ENCODE measurements around the gene KCNH1. TPM values are rescaled to one million over a fixed set of nuclear protein-coding genes. Genes with fewer than 3 reads are reported as not detected.

Gene KCNH1
- total RNA-seq, 2 experiments from 2014 or later = not detected

DNA sequence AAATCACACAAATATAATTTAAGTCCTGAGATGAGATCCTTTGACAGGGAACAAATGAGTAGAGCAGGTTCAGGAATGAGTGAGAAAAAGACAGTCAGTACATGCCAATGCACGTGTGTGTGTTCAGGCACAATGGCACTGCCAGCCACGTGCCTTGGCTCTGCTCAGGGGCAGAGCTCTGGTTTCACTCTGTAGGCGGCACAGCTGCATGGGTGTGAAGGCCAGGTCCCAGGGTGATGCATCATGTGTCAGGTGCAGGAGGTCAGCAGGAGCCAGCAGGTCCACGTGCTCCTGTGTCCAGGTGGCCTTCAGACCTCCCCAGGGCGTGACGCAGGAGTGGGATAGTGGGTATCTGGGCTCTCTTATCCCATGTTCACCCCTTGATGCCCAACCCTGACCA, 386.1 kb downstream of the KCNH1 start:
- H3K36me3 Mint-ChIP-seq (ENCODE audit: low read depth) = no peaks in the 10 kb centered on the region
- H3K9me3 Mint-ChIP-seq = no peaks in the 10 kb centered on the region
- ChIA-PET POLR2A (no interaction called here), CTCF (no interaction called here)
- intact Hi-C loops (cut with micrococcal nuclease) = no loop called here
- H3K27me3 Mint-ChIP-seq = no peaks in the 10 kb centered on the region
- TF ChIP-seq, protein P1, sequence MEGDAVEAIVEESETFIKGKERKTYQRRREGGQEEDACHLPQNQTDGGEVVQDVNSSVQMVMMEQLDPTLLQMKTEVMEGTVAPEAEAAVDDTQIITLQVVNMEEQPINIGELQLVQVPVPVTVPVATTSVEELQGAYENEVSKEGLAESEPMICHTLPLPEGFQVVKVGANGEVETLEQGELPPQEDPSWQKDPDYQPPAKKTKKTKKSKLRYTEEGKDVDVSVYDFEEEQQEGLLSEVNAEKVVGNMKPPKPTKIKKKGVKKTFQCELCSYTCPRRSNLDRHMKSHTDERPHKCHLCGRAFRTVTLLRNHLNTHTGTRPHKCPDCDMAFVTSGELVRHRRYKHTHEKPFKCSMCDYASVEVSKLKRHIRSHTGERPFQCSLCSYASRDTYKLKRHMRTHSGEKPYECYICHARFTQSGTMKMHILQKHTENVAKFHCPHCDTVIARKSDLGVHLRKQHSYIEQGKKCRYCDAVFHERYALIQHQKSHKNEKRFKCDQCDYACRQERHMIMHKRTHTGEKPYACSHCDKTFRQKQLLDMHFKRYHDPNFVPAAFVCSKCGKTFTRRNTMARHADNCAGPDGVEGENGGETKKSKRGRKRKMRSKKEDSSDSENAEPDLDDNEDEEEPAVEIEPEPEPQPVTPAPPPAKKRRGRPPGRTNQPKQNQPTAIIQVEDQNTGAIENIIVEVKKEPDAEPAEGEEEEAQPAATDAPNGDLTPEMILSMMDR (IDR thresholded peaks at IDR 0.05) = no peak
- no peak for ATAC-seq
- no peak overlapping the region for H3K4me3 Mint-ChIP-seq
- no peak overlapping the region for H3K27ac Mint-ChIP-seq
- H3K4me1 Mint-ChIP-seq (ENCODE audit: low read depth) = no peaks in the 10 kb centered on the region
- DNase-seq = no peak

DNA sequence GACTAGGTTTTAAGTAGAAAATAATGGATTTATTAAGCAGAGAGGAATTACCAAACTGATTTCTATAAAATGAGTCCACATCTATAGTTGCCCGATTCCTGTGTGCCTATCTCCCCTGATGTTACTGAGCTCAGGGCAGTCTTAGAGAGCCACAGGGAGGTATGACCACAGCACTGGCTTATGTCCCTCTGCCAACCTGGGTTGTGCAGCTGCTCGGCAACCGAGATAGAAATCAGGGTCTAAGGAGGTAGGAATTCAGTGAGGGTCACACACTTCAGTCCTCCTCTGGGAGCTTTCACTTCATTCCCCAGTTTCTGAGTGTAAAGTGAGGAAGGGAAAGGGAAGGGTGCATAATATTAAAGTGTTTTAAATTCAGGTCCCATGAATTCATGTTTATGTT, 386.8 kb downstream of the KCNH1 start:
- Mint-ChIP-seq H3K4me1 (ENCODE audit: low read depth) (no peaks in the 10 kb centered on the region), H3K27ac (no peak overlapping the region), H3K27me3 (no peaks in the 10 kb centered on the region), H3K36me3 (ENCODE audit: low read depth) (no peaks in the 10 kb centered on the region), H3K9me3 (no peaks in the 10 kb centered on the region), H3K4me3 (no peak overlapping the region)
- DNase-seq (no peak), ATAC-seq (no peak)
- ChIA-PET CTCF (no interaction called here), POLR2A (no interaction called here)
- intact Hi-C loops (cut with micrococcal nuclease) = no loop called here
- TF ChIP-seq, protein P1 (IDR thresholded peaks at IDR 0.05) = no peak

DNA sequence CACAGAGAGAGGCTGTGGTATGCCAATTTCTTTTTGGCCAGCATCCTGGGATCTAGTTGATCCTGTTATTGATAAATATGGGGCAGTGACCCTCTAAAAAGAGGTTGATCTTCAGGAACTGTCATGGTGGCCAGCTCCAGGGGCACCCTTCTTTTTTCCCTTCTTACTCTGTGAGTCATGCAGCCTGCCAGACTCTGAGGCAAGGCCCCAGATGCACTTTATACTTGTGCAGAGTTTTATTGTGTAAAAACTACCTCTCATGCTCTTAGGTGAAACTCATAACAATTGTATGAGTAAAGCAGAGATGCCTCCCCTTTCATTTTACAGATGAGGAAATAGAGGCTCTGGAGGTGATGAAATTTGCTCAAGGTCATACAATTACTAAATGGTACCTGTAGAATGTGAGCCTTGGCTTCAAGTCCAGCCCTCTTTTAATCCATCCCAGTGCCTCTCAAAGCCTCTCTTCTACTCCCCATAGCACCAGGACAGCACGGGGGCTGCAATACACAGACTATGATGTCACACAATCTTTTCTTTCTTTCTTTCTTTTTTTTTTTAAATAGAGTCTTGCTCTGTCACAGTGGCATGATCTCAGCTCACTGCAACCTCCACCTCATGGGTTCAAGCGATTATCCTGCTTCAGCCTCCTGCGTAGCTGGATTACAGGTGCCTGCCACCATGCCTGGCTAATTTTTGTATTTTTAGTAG, 387.8 kb downstream of the KCNH1 start:
- CTCF ChIA-PET = no interaction called here
- intact Hi-C loops (cut with micrococcal nuclease) = no loop called here

DNA sequence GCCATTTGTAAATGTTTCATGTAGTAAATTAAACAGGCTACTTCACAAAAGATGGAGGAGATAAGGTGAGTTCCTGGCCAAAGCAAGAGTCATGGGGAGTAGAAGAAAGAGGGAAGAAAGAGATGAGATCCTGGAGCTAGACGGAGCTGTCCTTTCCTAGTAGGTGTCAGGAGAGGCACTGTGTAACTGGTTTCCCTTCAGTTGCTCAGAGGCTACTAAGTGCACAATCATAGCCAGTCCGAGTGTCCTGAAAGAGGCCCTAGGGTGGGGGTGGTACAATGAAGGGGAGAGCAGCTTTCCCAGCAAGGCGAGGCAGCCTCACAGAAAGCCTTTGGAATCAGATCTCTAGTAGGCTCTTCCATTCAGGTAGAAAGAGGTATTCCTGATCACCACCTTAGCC, 390.9 kb downstream of the KCNH1 start:
- Mint-ChIP-seq H3K27ac (no peak overlapping the region), H3K9me3 (no peaks in the 10 kb centered on the region), H3K4me3 (no peak overlapping the region), H3K4me1 (ENCODE audit: low read depth) (no peaks in the 10 kb centered on the region), H3K36me3 (ENCODE audit: low read depth) (no peaks in the 10 kb centered on the region), H3K27me3 (peaks cover under 1% of the 10 kb centered on the region)
- POLR2A ChIA-PET = no interaction called here
- ATAC-seq (no peak), DNase-seq (no peak)
- CTCF ChIA-PET = no interaction called here
- intact Hi-C loops (cut with micrococcal nuclease) = no loop called here
- TF ChIP-seq, protein P1 (IDR thresholded peaks at IDR 0.05) = no peak

More for the DNA sequence above, 387.8 kb downstream of the KCNH1 start:
- Mint-ChIP-seq H3K27me3 (no peaks in the 10 kb centered on the region), H3K4me3 (no peak overlapping the region), H3K36me3 (ENCODE audit: low read depth) (no peaks in the 10 kb centered on the region), H3K4me1 (ENCODE audit: low read depth) (no peaks in the 10 kb centered on the region), H3K9me3 (no peaks in the 10 kb centered on the region), H3K27ac (no peak overlapping the region)
- DNase-seq (no peak), ATAC-seq (no peak)
- POLR2A ChIA-PET = no interaction called here
- TF ChIP-seq, protein P1 (IDR thresholded peaks at IDR 0.05) = no peak

DNA sequence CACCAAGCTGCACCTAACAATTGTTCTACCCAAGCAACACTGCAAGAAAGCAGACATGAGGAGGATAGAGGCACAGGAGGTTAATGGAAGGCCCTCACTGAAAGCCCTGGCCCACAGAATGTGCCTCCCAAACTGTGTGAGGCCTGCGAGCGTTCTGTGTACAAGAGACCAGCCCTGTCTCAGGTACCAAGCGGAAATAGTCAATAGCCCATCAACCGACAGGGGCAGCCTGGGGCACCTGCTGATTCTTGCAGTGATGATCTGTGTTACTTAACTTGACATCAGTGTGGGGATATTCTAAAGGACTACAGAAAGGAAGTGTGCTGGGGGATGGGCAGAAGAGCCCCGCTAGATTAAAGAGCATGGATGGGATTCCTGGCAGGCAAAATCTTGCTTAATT, 392.4 kb downstream of the KCNH1 start:
- DNase-seq (no peak), ATAC-seq (no peak)
- H3K4me3 Mint-ChIP-seq = no peak overlapping the region
- ChIA-PET POLR2A (no interaction called here), CTCF (no interaction called here)
- peaks cover 3% of the 10 kb centered on the region for H3K27me3 Mint-ChIP-seq
- H3K27ac Mint-ChIP-seq = no peak overlapping the region
- H3K9me3 Mint-ChIP-seq = no peaks in the 10 kb centered on the region
- TF ChIP-seq, protein P1 (IDR thresholded peaks at IDR 0.05) = no peak
- H3K36me3 Mint-ChIP-seq (ENCODE audit: low read depth) = no peaks in the 10 kb centered on the region
- intact Hi-C loops (cut with micrococcal nuclease) = no loop called here
- no peaks in the 10 kb centered on the region for H3K4me1 Mint-ChIP-seq (ENCODE audit: low read depth)

All from activated CD8-positive, alpha-beta T cell treated with anti-CD3 and anti-CD28 coated beads for 36 hours (primary cell).